DOHH2 (cell line): ENCODE results near the gene CD2AP.

Source experiments
- H3F3A ChIP-seq: fragments of 200-600 bp; sonication (generic), shearing (Covaris generic); 2 replicates; pipeline ENCODE4 v1.6.0; 2016; ENCODE audit warnings: antibody characterized with exemption, mild to moderate bottlenecking; ENCODE audit not compliant: control insufficient read depth, insufficient read depth
- H3K27ac ChIP-seq: fragments of 200-600 bp; sonication (generic); 2 replicates; pipeline ENCODE4 v1.5.1; 2014; ENCODE audit warnings: low read depth, mild to moderate bottlenecking, low read length, moderate library complexity
- H3K27me3 ChIP-seq: fragments of 200-600 bp; sonication (generic); 2 replicates; pipeline ENCODE4 v1.6.1; 2014; ENCODE audit warnings: mild to moderate bottlenecking, low read length, mixed read lengths; ENCODE audit not compliant: control insufficient read depth
- H3K36me3 ChIP-seq: fragments of 200-600 bp; sonication (generic); 2 replicates; pipeline ENCODE4 v1.6.1; 2014; ENCODE audit warnings: mild to moderate bottlenecking, low read length, moderate library complexity, mixed read lengths; ENCODE audit not compliant: control insufficient read depth
- H3K4me1 ChIP-seq: fragments of 200-600 bp; sonication (generic); 2 replicates; pipeline ENCODE4 v1.6.1; 2014; ENCODE audit warnings: mild to moderate bottlenecking, low read length, mixed read lengths; ENCODE audit not compliant: control insufficient read depth
- H3K4me2 ChIP-seq: fragments of 200-600 bp; sonication (generic); 2 replicates; pipeline ENCODE4 v1.6.0; 2014; ENCODE audit warnings: mild to moderate bottlenecking, low read length, moderate library complexity
- H3K4me3 ChIP-seq: fragments of 200-600 bp; sonication (generic); 2 replicates; pipeline ENCODE4 v1.5.1; 2014; ENCODE audit warnings: mild to moderate bottlenecking, low read length, mixed read lengths
- H3K79me2 ChIP-seq: fragments of 200-600 bp; sonication (generic); 2 replicates; pipeline ENCODE4 v1.6.1; 2014; ENCODE audit warnings: mild to moderate bottlenecking, low read length, mixed read lengths; ENCODE audit not compliant: control insufficient read depth
- H3K9me2 ChIP-seq: fragments of 200-600 bp; sonication (generic); replicated peaks from 2 replicates; pipeline ENCODE4 v1.6.1; 2014; ENCODE audit warnings: mild to moderate bottlenecking, low read length, mixed read lengths; ENCODE audit not compliant: control insufficient read depth
- H3K9me3 ChIP-seq: fragments of 200-600 bp; sonication (generic); 2 replicates; pipeline ENCODE4 v1.6.1; 2014; ENCODE audit warnings: antibody characterized with exemption, low read length, mixed read lengths; ENCODE audit not compliant: control insufficient read depth, insufficient read depth
- H4K20me1 ChIP-seq: fragments of 200-600 bp; sonication (generic); 2 replicates; pipeline ENCODE4 v1.6.0; 2014; ENCODE audit warnings: low read depth, mild to moderate bottlenecking, antibody characterized with exemption, low read length, moderate library complexity; ENCODE audit not compliant: control insufficient read depth, insufficient read depth
- CTCF ChIP-seq: fragments of 200-600 bp; sonication (generic); IDR thresholded peaks from one replicate; pipeline ENCODE4 v1.5.1; 2014; ENCODE audit warnings: antibody characterized with exemption, mild to moderate bottlenecking, low read depth, low read length; ENCODE audit not compliant: poor library complexity, severe bottlenecking
- EZH2phosphoT487 ChIP-seq: fragments of 200-600 bp; sonication (generic); IDR thresholded peaks from 2 replicates; pipeline ENCODE4 v1.6.1; 2017; ENCODE audit warnings: borderline replicate concordance, mild to moderate bottlenecking, antibody characterized with exemption, low read length, moderate library complexity, mixed read lengths

The CD2AP gene

GRCh38 chr6:47567586-47567985, 90.0 kb downstream of the CD2AP start:
- H3K36me3 ChIP-seq, result peaks cover 25% of the 10 kb centered on the region
- H3K27me3 ChIP-seq, result no peaks in the 10 kb centered on the region
- H4K20me1 ChIP-seq, result no peaks in the 10 kb centered on the region
- TF ChIP-seq EZH2phosphoT487, result no peak
- no peak for TF ChIP-seq CTCF
- H3K9me2 ChIP-seq, result no peaks in the 10 kb centered on the region
- no peaks in the 10 kb centered on the region for H3K9me3 ChIP-seq
- H3K4me3 ChIP-seq, result no peak overlapping the region
- H3K4me2 ChIP-seq, result no peak overlapping the region
- no peak overlapping the region for H3K27ac ChIP-seq
- peaks cover 52% of the 10 kb centered on the region for H3K79me2 ChIP-seq
- no peaks in the 10 kb centered on the region; the same call in 1 of the 2 replicates for H3K4me1 ChIP-seq
- H3F3A ChIP-seq, result no peaks in the 10 kb centered on the region; the same call in none of the 2 replicates

- Histone ChIP-seq H3K27ac (no peak overlapping the region), H3K36me3 (peaks cover 27% of the 10 kb centered on the region), H3K4me2 (no peak overlapping the region), H3K4me3 (no peak overlapping the region), H3K4me1 (no peaks in the 10 kb centered on the region), H3K79me2 (peaks cover 34% of the 10 kb centered on the region), H3K9me3 (no peaks in the 10 kb centered on the region), H3K27me3 (no peaks in the 10 kb centered on the region), H4K20me1 (no peaks in the 10 kb centered on the region), H3F3A (no peaks in the 10 kb centered on the region), H3K9me2 (no peaks in the 10 kb centered on the region)
- TF ChIP-seq CTCF (no peak), EZH2phosphoT487 (no peak)
Observed at GRCh38 chr6:47571488-47571887, 93.9 kb downstream of the CD2AP start.

GRCh38 chr6:47573109-47573508, 95.5 kb downstream of the CD2AP start:
- TF ChIP-seq CTCF (no peak), EZH2phosphoT487 (no peak)
- peaks cover 22% of the 10 kb centered on the region for H3K79me2 ChIP-seq

GRCh38 chr6:47574789-47575188, 97.2 kb downstream of the CD2AP start:
- TF ChIP-seq EZH2phosphoT487, result no peak
- TF ChIP-seq CTCF, result no peak
- H3K79me2 ChIP-seq, result peaks cover 14% of the 10 kb centered on the region; the same call in 1 of the 2 replicates
- no peaks in the 10 kb centered on the region for H4K20me1 ChIP-seq
- no peaks in the 10 kb centered on the region for H3K9me3 ChIP-seq
- H3F3A ChIP-seq, result no peaks in the 10 kb centered on the region
- no peaks in the 10 kb centered on the region for H3K9me2 ChIP-seq
- no peak overlapping the region for H3K4me3 ChIP-seq
- peaks cover 44% of the 10 kb centered on the region for H3K36me3 ChIP-seq
- H3K27ac ChIP-seq, result no peak overlapping the region
- H3K4me2 ChIP-seq, result no peak overlapping the region
- H3K4me1 ChIP-seq, result no peaks in the 10 kb centered on the region
- H3K27me3 ChIP-seq, result no peaks in the 10 kb centered on the region

More at GRCh38 chr6:47573109-47573508, 95.5 kb downstream of the CD2AP start:
- no peaks in the 10 kb centered on the region for H3K9me3 ChIP-seq
- H3K4me2 ChIP-seq, result no peak overlapping the region
- no peak overlapping the region for H3K27ac ChIP-seq
- no peaks in the 10 kb centered on the region for H3K27me3 ChIP-seq
- no peaks in the 10 kb centered on the region for H4K20me1 ChIP-seq
- H3K36me3 ChIP-seq, result peaks cover 34% of the 10 kb centered on the region
- H3K4me3 ChIP-seq, result no peak overlapping the region
- H3F3A ChIP-seq, result no peaks in the 10 kb centered on the region
- H3K9me2 ChIP-seq, result no peaks in the 10 kb centered on the region
- H3K4me1 ChIP-seq, result no peaks in the 10 kb centered on the region
